Psoas muscle (tissue), 8 donors: ENCODE results near the gene MSMB. TPM values are rescaled to one million over a fixed set of nuclear protein-coding genes. Genes with fewer than 3 reads are reported as not detected.

Experiments
- ATAC-seq, 4 donors: fragments of 200-7000 bp; cut with Tn5 transposase; one replicate each; pipeline ENCODE4 v1.9.1; 2020; ENCODE audit warnings: moderate library complexity in 3 of 4, mild to moderate bottlenecking in 2 of 4
- DNase-seq, 2 donors: peaks; one replicate each; pipeline ENCODE4 v3.0.0-alpha.2; 2020
- H3K27ac ChIP-seq: fragments of 200-600 bp; one replicate; pipeline ENCODE4 v1.8.0; 2022
- H3K27me3 ChIP-seq, 3 donors: fragments of 200-600 bp in 1 of 3; one replicate each; pipeline versions ENCODE4 v1.6.1 to v1.8.0; 2013 to 2022; ENCODE audit warnings: low read length in 2 of 3, mild to moderate bottlenecking in 2 of 3, moderate library complexity in 1 of 3; ENCODE audit not compliant: insufficient read depth in 3 of 3
- H3K36me3 ChIP-seq, 2 donors: fragments of 200-600 bp in 1 of 2; one replicate each; pipeline versions ENCODE4 v1.6.1 to v1.8.0; 2013 to 2022; ENCODE audit warnings: low read depth in 1 of 2, mild to moderate bottlenecking in 1 of 2, moderate library complexity in 1 of 2; ENCODE audit not compliant: insufficient read depth in 1 of 2
- H3K4me1 ChIP-seq: fragments of 200-600 bp; one replicate; pipeline ENCODE4 v1.8.0; 2022
- H3K4me3 ChIP-seq: fragments of 200-600 bp; one replicate; pipeline ENCODE4 v1.8.0; 2022; ENCODE audit warnings: mild to moderate bottlenecking
- H3K9me3 ChIP-seq: fragments of 200-600 bp; one replicate; pipeline ENCODE4 v1.8.0; 2022
- WGBS, 3 donors: extraction: QIAGEN DNeasy Blood & Tissue Kit; methylation state at CpG; one replicate each; pipeline versions ENCODE4 v1.1.6 to v1.1.7; 2013; 5-methylcytosine and 5-hydroxymethylcytosine counted together
- intact Hi-C, 2 donors: fragments of 100-400 bp; cut with DNase I; formaldehyde crosslinking; loops; one replicate each; pipeline versions ENCODE4 v1.11.0 to v1.14.2; 2022
- polyA plus RNA-seq, 3 donors: library from polyadenylated mRNA; stranded (reverse); fragments of 200-250 nt; gene quantifications; one replicate each; pipeline ENCODE4 v1.2.3, GENCODE V29; 2013
- total RNA-seq, 4 donors: library from RNA; stranded (reverse); fragmentation: NEBNext Ultra II Directional in 2 of 4; extraction: Animal tissue kit (Norgen Biotek cat#: 25700) in 2 of 4; gene quantifications; one replicate each; pipeline versions ENCODE4 v1.2.1 to v1.2.4, GENCODE V29; 2021 to 2023
- TF ChIP-seq, protein P1 (sequence below): fragments of 200-600 bp; IDR thresholded peaks from one replicate; pipeline ENCODE4 v1.8.0; 2022; ENCODE audit warnings: antibody characterized with exemption
- donor health status: healthy with polysubstance abuse.
- donor health status: DM: no; HTN: no; CAD: no; lungs with moderate emphysema.
- donor health status: Bipolar disorder and iron deficiency.
- donor health status: healthy.
- donor health status: DM: yes; HTN: yes; CAD: no.
- donor health status: DM: no; HTN: no; CAD: no.
- donor health status: DM: no; HTN: no; CAD: no.
- donor health status: DM: yes; HTN: yes; CAD: no.

The MSMB gene
- total and polyA plus RNA-seq, 7 donors: not detected

DNA sequence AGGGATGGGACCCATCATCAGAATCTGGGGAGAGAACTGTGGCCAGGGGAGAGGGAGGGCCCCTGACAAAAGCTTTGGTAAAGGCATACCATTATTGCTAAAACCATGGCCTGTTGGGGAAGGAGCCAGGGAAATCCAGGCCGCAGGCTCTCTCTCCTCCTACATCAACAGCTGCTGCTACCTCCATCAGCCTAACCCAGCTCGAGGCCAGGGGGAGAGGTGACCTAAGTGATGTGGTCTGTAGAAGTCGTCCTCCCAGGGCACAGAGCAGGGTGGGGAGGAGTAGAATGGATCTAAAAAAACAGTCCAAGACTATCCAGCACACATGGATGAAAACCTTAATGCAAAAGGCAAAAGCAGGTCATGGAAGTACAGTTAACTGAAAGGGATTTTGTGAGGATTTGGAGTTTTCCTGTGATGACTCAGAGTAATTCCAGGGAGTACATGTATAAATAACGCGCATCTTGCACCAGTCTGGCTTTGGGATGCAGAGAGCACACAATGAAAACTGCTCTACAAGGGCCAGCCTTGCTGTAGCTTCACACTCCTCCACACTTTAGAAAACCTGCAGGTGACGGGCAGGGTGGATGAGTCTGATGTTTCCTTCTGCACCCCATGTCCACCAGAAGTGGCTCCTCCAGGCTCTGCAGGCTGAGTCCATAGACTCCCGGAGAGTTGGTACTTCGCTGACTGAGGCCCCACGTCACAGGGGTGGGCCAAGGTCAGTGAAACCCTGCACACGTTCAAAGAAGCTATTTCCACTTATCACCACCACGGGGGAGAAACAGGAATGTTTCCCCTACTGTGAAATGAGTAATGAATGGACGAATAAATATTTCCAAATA is 38.5 kb upstream of the MSMB start:
- DNase-seq (no peak), ATAC-seq (no peak)
- H3K4me1 ChIP-seq: no peaks in the 10 kb centered on the region
- H3K27ac ChIP-seq: no peak overlapping the region
- intact Hi-C loops: no loop called here
- no peaks in the 10 kb centered on the region for H3K9me3 ChIP-seq
- no peak overlapping the region for H3K4me3 ChIP-seq
- WGBS, 3 donors: 54 to 57% (median 54%) methylated on average over 12 of the region's 12 CpGs
- H3K27me3 ChIP-seq: peaks cover 0 to 1% (median 0%) of the 10 kb centered on the region in 3 donors
- H3K36me3 ChIP-seq: no peaks in the 10 kb centered on the region
- TF ChIP-seq, protein P1, sequence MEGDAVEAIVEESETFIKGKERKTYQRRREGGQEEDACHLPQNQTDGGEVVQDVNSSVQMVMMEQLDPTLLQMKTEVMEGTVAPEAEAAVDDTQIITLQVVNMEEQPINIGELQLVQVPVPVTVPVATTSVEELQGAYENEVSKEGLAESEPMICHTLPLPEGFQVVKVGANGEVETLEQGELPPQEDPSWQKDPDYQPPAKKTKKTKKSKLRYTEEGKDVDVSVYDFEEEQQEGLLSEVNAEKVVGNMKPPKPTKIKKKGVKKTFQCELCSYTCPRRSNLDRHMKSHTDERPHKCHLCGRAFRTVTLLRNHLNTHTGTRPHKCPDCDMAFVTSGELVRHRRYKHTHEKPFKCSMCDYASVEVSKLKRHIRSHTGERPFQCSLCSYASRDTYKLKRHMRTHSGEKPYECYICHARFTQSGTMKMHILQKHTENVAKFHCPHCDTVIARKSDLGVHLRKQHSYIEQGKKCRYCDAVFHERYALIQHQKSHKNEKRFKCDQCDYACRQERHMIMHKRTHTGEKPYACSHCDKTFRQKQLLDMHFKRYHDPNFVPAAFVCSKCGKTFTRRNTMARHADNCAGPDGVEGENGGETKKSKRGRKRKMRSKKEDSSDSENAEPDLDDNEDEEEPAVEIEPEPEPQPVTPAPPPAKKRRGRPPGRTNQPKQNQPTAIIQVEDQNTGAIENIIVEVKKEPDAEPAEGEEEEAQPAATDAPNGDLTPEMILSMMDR: no peak

DNA sequence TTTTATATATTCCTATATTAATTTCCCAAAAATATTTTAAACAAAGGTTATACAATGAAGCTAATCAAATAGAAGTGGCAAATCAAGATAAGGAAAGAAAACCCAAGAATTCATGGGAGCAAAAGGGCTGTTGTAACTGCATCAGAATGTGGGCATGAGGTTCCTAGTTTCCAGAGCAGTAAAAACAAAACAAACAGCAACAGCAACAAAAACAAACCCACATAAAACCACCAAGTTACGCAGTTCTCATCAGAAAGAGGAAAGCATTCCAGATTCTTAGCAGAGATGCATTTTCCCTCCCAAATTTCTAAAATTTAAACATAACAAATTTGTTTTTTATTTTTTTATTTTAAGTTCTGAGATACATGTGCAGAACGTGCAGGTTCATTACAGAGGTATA is 34.8 kb upstream of the MSMB start:
- ATAC-seq: no peak
- Histone ChIP-seq H3K9me3 (no peaks in the 10 kb centered on the region), H3K36me3 (no peaks in the 10 kb centered on the region), H3K4me1 (no peaks in the 10 kb centered on the region), H3K27me3 (peaks cover 0 to 3% (median 0%) of the 10 kb centered on the region in 3 donors), H3K27ac (no peak overlapping the region), H3K4me3 (no peak overlapping the region)
- 44 to 69% (median 53%) methylated on average over 2 of the region's 2 CpGs for WGBS, 3 donors
- TF ChIP-seq, protein P1: no peak
- no peak for DNase-seq
- intact Hi-C loops: no loop called here

DNA sequence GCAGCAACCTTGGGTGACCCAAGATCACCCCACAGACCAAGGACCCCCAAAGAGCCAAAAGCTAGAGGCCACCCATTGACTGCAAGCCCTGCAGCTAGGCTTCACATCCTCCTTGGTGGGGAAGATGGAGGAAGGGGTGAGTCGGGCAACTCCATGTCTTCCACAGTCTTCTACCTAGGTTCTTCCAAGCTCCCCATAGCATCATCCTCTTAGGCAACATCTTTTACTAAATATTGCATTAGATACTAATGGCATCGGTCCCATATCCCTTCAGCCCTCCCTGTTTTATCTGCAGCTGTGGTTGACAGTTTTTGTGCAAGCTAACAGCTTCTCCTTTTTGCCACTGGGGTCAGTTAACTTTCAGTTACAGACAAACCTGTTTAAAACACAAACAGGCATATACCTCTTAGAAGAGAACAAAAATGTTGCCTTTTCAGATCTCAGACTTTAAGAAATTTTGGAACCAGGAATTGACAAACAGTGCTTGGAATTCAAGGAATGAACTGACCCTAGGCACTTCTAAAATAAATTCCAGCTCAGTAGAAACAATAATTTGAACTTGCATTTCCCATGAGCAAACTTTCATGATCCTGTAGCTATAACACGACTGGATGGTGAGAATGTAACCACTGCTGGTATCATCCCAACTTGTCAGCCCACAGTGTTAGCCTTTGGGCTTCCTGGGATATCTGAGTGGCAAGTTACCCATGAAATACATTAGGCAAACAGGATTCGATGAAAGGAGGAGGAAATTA is 33.9 kb upstream of the MSMB start:
- DNase-seq: no peak
- WGBS, 3 donors: 63 to 74% (median 69%) methylated on average over 4 of the region's 4 CpGs
- ATAC-seq: no peak
- no peaks in the 10 kb centered on the region for H3K4me1 ChIP-seq
- H3K36me3 ChIP-seq: no peaks in the 10 kb centered on the region
- H3K27me3 ChIP-seq: peaks cover 0 to 3% (median 0%) of the 10 kb centered on the region in 3 donors
- intact Hi-C loops: no loop called here
- no peak overlapping the region for H3K4me3 ChIP-seq
- H3K9me3 ChIP-seq: no peaks in the 10 kb centered on the region
- no peak overlapping the region for H3K27ac ChIP-seq
- TF ChIP-seq, protein P1: no peak

DNA sequence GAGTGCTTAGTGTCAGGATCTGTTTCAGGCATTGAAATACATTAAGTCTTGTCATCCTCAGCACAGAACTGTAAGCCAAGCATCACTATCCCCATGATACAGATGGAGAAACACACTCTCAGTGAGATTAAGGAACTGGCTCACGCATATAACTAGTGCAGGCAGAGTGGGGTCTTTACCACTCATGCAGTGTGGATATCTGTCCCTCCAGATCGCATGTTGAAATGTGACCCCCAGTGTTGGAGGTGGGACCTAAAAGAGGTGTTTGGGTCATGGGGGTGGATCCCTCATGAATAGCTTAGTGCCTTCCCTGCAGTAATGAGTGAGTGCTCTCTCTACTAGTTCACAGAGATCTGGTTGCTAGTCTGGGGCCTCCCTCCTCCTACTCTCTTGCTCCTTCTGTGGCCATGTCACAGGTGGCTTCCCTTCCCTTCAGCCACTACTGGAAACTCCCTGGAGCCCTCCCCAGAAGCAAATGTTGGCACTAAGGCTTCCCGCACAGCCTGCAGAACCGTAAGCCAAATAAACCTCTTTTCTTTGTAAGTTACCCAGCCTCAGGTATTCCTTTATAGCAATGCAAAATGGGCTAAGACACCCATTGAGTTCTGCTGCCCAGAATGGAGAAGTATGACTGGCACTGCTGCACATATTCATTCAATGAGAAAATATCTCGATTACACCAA is 31.8 kb upstream of the MSMB start:
- H3K27me3 ChIP-seq: peaks cover 0 to 1% (median 0%) of the 10 kb centered on the region in 3 donors
- ATAC-seq (no peak), DNase-seq (no peak)
- TF ChIP-seq, protein P1: no peak
- no peak overlapping the region for H3K4me3 ChIP-seq
- no peaks in the 10 kb centered on the region for H3K9me3 ChIP-seq
- no peaks in the 10 kb centered on the region for H3K4me1 ChIP-seq
- no peaks in the 10 kb centered on the region for H3K36me3 ChIP-seq
- WGBS, 3 donors: 55 to 70% (median 65%) methylated on average over 5 of the region's 5 CpGs
- intact Hi-C loops: no loop called here
- H3K27ac ChIP-seq: no peak overlapping the region
